Measurements from ENCODE around the gene ADGRB3.

Gene ADGRB3

GRCh38 chr6:69390125-69390524 lies 755.0 kb downstream of the ADGRB3 start:
- no peak overlapping the region for H3K4me3 ChIP-seq (ENCODE audit: low read depth in 1 of 5, low read length in 5 of 5)
- H3K27me3 ChIP-seq (ENCODE audit: control insufficient read depth in 5 of 5, insufficient read depth in 4 of 5, low read length in 5 of 5) = no peaks in the 10 kb centered on the region
- no peaks in the 10 kb centered on the region for H3K4me1 ChIP-seq (ENCODE audit: control insufficient read depth in 5 of 5, insufficient read depth in 5 of 5, low read length in 5 of 5)
- no peak overlapping the region for H3K9ac ChIP-seq (ENCODE audit: low read length in 5 of 5)
- no peaks in the 10 kb centered on the region for H3K9me3 ChIP-seq (ENCODE audit: control insufficient read depth in 5 of 5, low read length in 5 of 5)
- no peak overlapping the region for H3K27ac ChIP-seq (ENCODE audit: low read depth, low read length)
- H3K36me3 ChIP-seq (ENCODE audit: control insufficient read depth in 5 of 5, insufficient read depth in 5 of 5, low read length in 5 of 5) = no peaks in the 10 kb centered on the region

- Histone ChIP-seq H3K9ac (ENCODE audit: low read length in 5 of 5) (no peak overlapping the region), H3K36me3 (ENCODE audit: control insufficient read depth in 5 of 5, insufficient read depth in 5 of 5, low read length in 5 of 5) (no peaks in the 10 kb centered on the region), H3K27ac (ENCODE audit: low read depth, low read length) (no peak overlapping the region), H3K4me3 (ENCODE audit: low read depth in 1 of 5, low read length in 5 of 5) (no peak overlapping the region), H3K27me3 (ENCODE audit: control insufficient read depth in 5 of 5, insufficient read depth in 4 of 5, low read length in 5 of 5) (no peaks in the 10 kb centered on the region), H3K4me1 (ENCODE audit: control insufficient read depth in 5 of 5, insufficient read depth in 5 of 5, low read length in 5 of 5) (no peaks in the 10 kb centered on the region), H3K9me3 (ENCODE audit: control insufficient read depth in 5 of 5, low read length in 5 of 5) (no peaks in the 10 kb centered on the region)
These were observed 756.0 kb downstream of the ADGRB3 start for GRCh38 chr6:69391106-69391505.

- H3K4me1 ChIP-seq (ENCODE audit: control insufficient read depth in 5 of 5, insufficient read depth in 5 of 5, low read length in 5 of 5) = no peaks in the 10 kb centered on the region
- no peaks in the 10 kb centered on the region for H3K9me3 ChIP-seq (ENCODE audit: control insufficient read depth in 5 of 5, low read length in 5 of 5)
- no peak overlapping the region for H3K27ac ChIP-seq (ENCODE audit: low read depth, low read length)
- no peak overlapping the region for H3K4me3 ChIP-seq (ENCODE audit: low read depth in 1 of 5, low read length in 5 of 5)
- no peak overlapping the region for H3K9ac ChIP-seq (ENCODE audit: low read length in 5 of 5)
- no peaks in the 10 kb centered on the region for H3K36me3 ChIP-seq (ENCODE audit: control insufficient read depth in 5 of 5, insufficient read depth in 5 of 5, low read length in 5 of 5)
- no peaks in the 10 kb centered on the region for H3K27me3 ChIP-seq (ENCODE audit: control insufficient read depth in 5 of 5, insufficient read depth in 4 of 5, low read length in 5 of 5)
These were observed 757.7 kb downstream of the ADGRB3 start for GRCh38 chr6:69392745-69393144.

GRCh38 chr6:69398311-69398710 lies 763.2 kb downstream of the ADGRB3 start:
- H3K36me3 ChIP-seq (ENCODE audit: control insufficient read depth in 5 of 5, insufficient read depth in 5 of 5, low read length in 5 of 5) = no peaks in the 10 kb centered on the region
- no peaks in the 10 kb centered on the region for H3K4me1 ChIP-seq (ENCODE audit: control insufficient read depth in 5 of 5, insufficient read depth in 5 of 5, low read length in 5 of 5)

GRCh38 chr6:69398729-69399128 lies 763.6 kb downstream of the ADGRB3 start:
- no peak overlapping the region for H3K4me3 ChIP-seq (ENCODE audit: low read depth in 1 of 5, low read length in 5 of 5)
- no peaks in the 10 kb centered on the region for H3K36me3 ChIP-seq (ENCODE audit: control insufficient read depth in 5 of 5, insufficient read depth in 5 of 5, low read length in 5 of 5)
- H3K27me3 ChIP-seq (ENCODE audit: control insufficient read depth in 5 of 5, insufficient read depth in 4 of 5, low read length in 5 of 5) = no peaks in the 10 kb centered on the region
- H3K4me1 ChIP-seq (ENCODE audit: control insufficient read depth in 5 of 5, insufficient read depth in 5 of 5, low read length in 5 of 5) = no peaks in the 10 kb centered on the region
- no peaks in the 10 kb centered on the region for H3K9me3 ChIP-seq (ENCODE audit: control insufficient read depth in 5 of 5, low read length in 5 of 5)
- H3K27ac ChIP-seq (ENCODE audit: low read depth, low read length) = no peak overlapping the region
- H3K9ac ChIP-seq (ENCODE audit: low read length in 5 of 5) = no peak overlapping the region

More at GRCh38 chr6:69398311-69398710, 763.2 kb downstream of the ADGRB3 start:
- Histone ChIP-seq H3K27me3 (ENCODE audit: control insufficient read depth in 5 of 5, insufficient read depth in 4 of 5, low read length in 5 of 5) (no peaks in the 10 kb centered on the region), H3K9me3 (ENCODE audit: control insufficient read depth in 5 of 5, low read length in 5 of 5) (no peaks in the 10 kb centered on the region), H3K27ac (ENCODE audit: low read depth, low read length) (no peak overlapping the region), H3K9ac (ENCODE audit: low read length in 5 of 5) (no peak overlapping the region), H3K4me3 (ENCODE audit: low read depth in 1 of 5, low read length in 5 of 5) (no peak overlapping the region)

- Histone ChIP-seq H3K36me3 (ENCODE audit: control insufficient read depth in 5 of 5, insufficient read depth in 5 of 5, low read length in 5 of 5) (no peaks in the 10 kb centered on the region), H3K9me3 (ENCODE audit: control insufficient read depth in 5 of 5, low read length in 5 of 5) (peaks cover 0 to 18% (median 6%) of the 10 kb centered on the region in 5 donors), H3K27me3 (ENCODE audit: control insufficient read depth in 5 of 5, insufficient read depth in 4 of 5, low read length in 5 of 5) (no peaks in the 10 kb centered on the region), H3K27ac (ENCODE audit: low read depth, low read length) (no peak overlapping the region), H3K4me3 (ENCODE audit: low read depth in 1 of 5, low read length in 5 of 5) (no peak overlapping the region), H3K9ac (ENCODE audit: low read length in 5 of 5) (no peak overlapping the region), H3K4me1 (ENCODE audit: control insufficient read depth in 5 of 5, insufficient read depth in 5 of 5, low read length in 5 of 5) (no peaks in the 10 kb centered on the region)
These were observed 773.8 kb downstream of the ADGRB3 start for GRCh38 chr6:69408886-69409285.

GRCh38 chr6:69416776-69417175 lies 781.7 kb downstream of the ADGRB3 start:
- Histone ChIP-seq H3K9ac (ENCODE audit: low read length in 5 of 5) (no peak overlapping the region), H3K4me1 (ENCODE audit: control insufficient read depth in 5 of 5, insufficient read depth in 5 of 5, low read length in 5 of 5) (peaks cover 0 to 8% (median 0%) of the 10 kb centered on the region in 5 donors), H3K27me3 (ENCODE audit: control insufficient read depth in 5 of 5, insufficient read depth in 4 of 5, low read length in 5 of 5) (no peaks in the 10 kb centered on the region), H3K36me3 (ENCODE audit: control insufficient read depth in 5 of 5, insufficient read depth in 5 of 5, low read length in 5 of 5) (no peaks in the 10 kb centered on the region), H3K4me3 (ENCODE audit: low read depth in 1 of 5, low read length in 5 of 5) (no peak overlapping the region), H3K27ac (ENCODE audit: low read depth, low read length) (no peak overlapping the region), H3K9me3 (ENCODE audit: control insufficient read depth in 5 of 5, low read length in 5 of 5) (peaks cover 0 to 4% (median 0%) of the 10 kb centered on the region in 5 donors)

- no peaks in the 10 kb centered on the region for H3K36me3 ChIP-seq (ENCODE audit: control insufficient read depth in 5 of 5, insufficient read depth in 5 of 5, low read length in 5 of 5)
- no peak overlapping the region for H3K4me3 ChIP-seq (ENCODE audit: low read depth in 1 of 5, low read length in 5 of 5)
- H3K4me1 ChIP-seq (ENCODE audit: control insufficient read depth in 5 of 5, insufficient read depth in 5 of 5, low read length in 5 of 5) = peaks cover 0 to 8% (median 0%) of the 10 kb centered on the region in 5 donors
- H3K27me3 ChIP-seq (ENCODE audit: control insufficient read depth in 5 of 5, insufficient read depth in 4 of 5, low read length in 5 of 5) = no peaks in the 10 kb centered on the region
- H3K9ac ChIP-seq (ENCODE audit: low read length in 5 of 5) = no peak overlapping the region
- H3K27ac ChIP-seq (ENCODE audit: low read depth, low read length) = no peak overlapping the region
- H3K9me3 ChIP-seq (ENCODE audit: control insufficient read depth in 5 of 5, low read length in 5 of 5) = peaks cover 0 to 4% (median 0%) of the 10 kb centered on the region in 5 donors
These were observed 786.2 kb downstream of the ADGRB3 start for GRCh38 chr6:69421269-69421668.

- no peaks in the 10 kb centered on the region for H3K36me3 ChIP-seq (ENCODE audit: control insufficient read depth in 5 of 5, insufficient read depth in 5 of 5, low read length in 5 of 5)
- no peak overlapping the region for H3K4me3 ChIP-seq (ENCODE audit: low read depth in 1 of 5, low read length in 5 of 5)
- H3K9me3 ChIP-seq (ENCODE audit: control insufficient read depth in 5 of 5, low read length in 5 of 5) = peaks cover 0 to 4% (median 0%) of the 10 kb centered on the region in 5 donors
- peaks cover 0 to 5% (median 0%) of the 10 kb centered on the region in 5 donors for H3K4me1 ChIP-seq (ENCODE audit: control insufficient read depth in 5 of 5, insufficient read depth in 5 of 5, low read length in 5 of 5)
- H3K9ac ChIP-seq (ENCODE audit: low read length in 5 of 5) = no peak overlapping the region
- H3K27ac ChIP-seq (ENCODE audit: low read depth, low read length) = no peak overlapping the region
- H3K27me3 ChIP-seq (ENCODE audit: control insufficient read depth in 5 of 5, insufficient read depth in 4 of 5, low read length in 5 of 5) = no peaks in the 10 kb centered on the region
These were observed 786.9 kb downstream of the ADGRB3 start for GRCh38 chr6:69422020-69422419.

DNA sequence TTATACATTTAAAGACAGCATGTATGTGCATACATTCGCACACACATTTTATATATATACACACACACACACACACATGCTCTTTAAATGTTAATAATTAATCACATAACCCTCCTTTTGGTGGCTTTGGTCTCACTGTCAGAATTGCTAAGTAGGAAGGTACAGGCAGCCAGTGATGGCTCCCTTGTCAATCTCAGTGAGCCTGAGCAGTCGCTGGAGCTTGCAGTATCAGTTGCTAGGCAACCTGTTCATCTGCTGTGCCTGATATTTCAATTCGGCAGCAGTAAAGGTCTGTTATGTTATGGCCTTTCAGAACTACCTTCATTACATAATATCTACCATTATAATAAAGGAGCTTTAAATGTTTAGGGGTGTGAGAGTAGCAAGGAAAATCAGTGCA lies 787.4 kb downstream of the ADGRB3 start:
- Histone ChIP-seq H3K4me1 (ENCODE audit: control insufficient read depth in 5 of 5, insufficient read depth in 5 of 5, low read length in 5 of 5) (peaks cover 0 to under 1% (median 0%) of the 10 kb centered on the region in 5 donors), H3K36me3 (ENCODE audit: control insufficient read depth in 5 of 5, insufficient read depth in 5 of 5, low read length in 5 of 5) (no peaks in the 10 kb centered on the region), H3K9ac (ENCODE audit: low read length in 5 of 5) (no peak overlapping the region), H3K27me3 (ENCODE audit: control insufficient read depth in 5 of 5, insufficient read depth in 4 of 5, low read length in 5 of 5) (no peaks in the 10 kb centered on the region), H3K4me3 (ENCODE audit: low read depth in 1 of 5, low read length in 5 of 5) (no peak overlapping the region), H3K27ac (ENCODE audit: low read depth, low read length) (no peak overlapping the region), H3K9me3 (ENCODE audit: control insufficient read depth in 5 of 5, low read length in 5 of 5) (peaks cover 0 to 4% (median 0%) of the 10 kb centered on the region in 5 donors)

DNA sequence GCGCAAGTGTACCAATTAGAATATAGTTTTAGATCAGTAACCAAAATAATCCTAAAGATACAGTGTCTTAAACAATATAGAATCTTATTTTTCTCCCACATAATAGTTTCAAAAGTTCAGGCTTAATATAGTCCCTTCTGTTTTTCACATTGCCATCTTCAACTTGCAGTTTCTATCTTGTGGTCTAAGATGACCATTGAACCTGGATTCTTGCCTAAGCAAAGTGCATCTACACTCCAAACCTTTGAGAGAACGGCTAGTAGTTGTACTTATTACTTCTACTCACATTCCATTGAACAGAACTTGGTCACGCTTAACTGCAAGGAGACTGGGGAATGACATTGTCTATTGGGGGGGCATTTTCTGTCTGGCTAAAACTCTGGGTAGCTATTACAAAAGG lies 788.7 kb downstream of the ADGRB3 start:
- H3K36me3 ChIP-seq (ENCODE audit: control insufficient read depth in 5 of 5, insufficient read depth in 5 of 5, low read length in 5 of 5) = no peaks in the 10 kb centered on the region
- no peaks in the 10 kb centered on the region for H3K9me3 ChIP-seq (ENCODE audit: control insufficient read depth in 5 of 5, low read length in 5 of 5)
- no peak overlapping the region for H3K9ac ChIP-seq (ENCODE audit: low read length in 5 of 5)
- H3K4me3 ChIP-seq (ENCODE audit: low read depth in 1 of 5, low read length in 5 of 5) = no peak overlapping the region
- no peaks in the 10 kb centered on the region for H3K4me1 ChIP-seq (ENCODE audit: control insufficient read depth in 5 of 5, insufficient read depth in 5 of 5, low read length in 5 of 5)
- no peaks in the 10 kb centered on the region for H3K27me3 ChIP-seq (ENCODE audit: control insufficient read depth in 5 of 5, insufficient read depth in 4 of 5, low read length in 5 of 5)
- H3K27ac ChIP-seq (ENCODE audit: low read depth, low read length) = no peak overlapping the region

Measured in subcutaneous abdominal adipose tissue (tissue), 5 donors.